ENCODE results near the gene BEST3. TPM values are rescaled to one million over a fixed set of nuclear protein-coding genes. Genes with fewer than 3 reads are reported as not detected.

BEST3 gene
- total and polyA plus RNA-seq, 2 of the 4 experiments (the other 2 are of a cell fraction), result under 0.01 to 0.07 TPM

DNA sequence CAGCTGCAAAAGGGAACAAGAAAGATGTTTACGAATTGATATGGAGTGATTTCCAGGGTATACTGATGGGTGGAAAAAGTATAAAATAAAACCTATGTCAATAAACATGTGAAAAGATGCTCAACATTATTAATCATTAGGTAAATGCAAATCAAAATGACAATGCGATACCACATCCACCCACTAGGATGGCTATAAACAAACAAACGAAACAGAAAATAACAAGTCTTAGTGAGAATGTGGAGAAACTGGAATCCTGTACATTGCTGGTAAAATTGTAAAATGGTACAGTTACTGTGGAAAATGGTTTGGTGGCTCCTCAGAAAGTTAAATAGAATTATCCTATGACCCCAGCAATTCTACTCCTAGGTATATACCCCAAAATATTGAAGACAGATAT, 9.5 kb upstream of the BEST3 start:
- DNase-seq, result no peak
- peaks cover 2% of the 10 kb centered on the region for H3K27me3 ChIP-seq (ENCODE audit: control insufficient read depth, insufficient read depth, low read length)
- BruUV-seq (replicated peaks), result no TSS peak
- H2BK120ac ChIP-seq (ENCODE audit: low read depth, low read length), result no peak overlapping the region
- H3K36me3 ChIP-seq (ENCODE audit: control insufficient read depth, insufficient read depth, low read length), result no peaks in the 10 kb centered on the region
- H4K8ac ChIP-seq (ENCODE audit: low read depth in 2 of 2, low read length in 2 of 2), result no peak overlapping the region
- H2BK15ac ChIP-seq (ENCODE audit: low read depth, low read length), result no peak overlapping the region
- no peak overlapping the region for H3K4me3 ChIP-seq (ENCODE audit: insufficient read depth, low read depth, low read length)
- H4K91ac ChIP-seq (ENCODE audit: insufficient read depth, low read depth, low read length), result no peak overlapping the region
- in situ Hi-C loops (cut with MboI; ENCODE audit: low sequenced_read_pairs) (no loop called here), intact Hi-C loops (cut with micrococcal nuclease) (no loop called here), dilution Hi-C loops (cut with HindIII; ENCODE audit: low sequenced_read_pairs, unreplicated experiment) (no loop called here)
- no peak overlapping the region for H3K27ac ChIP-seq (ENCODE audit: insufficient read depth, low read length)
- H3K4me2 ChIP-seq (ENCODE audit: low read depth, low read length), result no peak overlapping the region
- no peak overlapping the region for H3K56ac ChIP-seq (ENCODE audit: extremely low read depth, insufficient read depth, low read length)
- H3K9me3 ChIP-seq (ENCODE audit: control insufficient read depth, insufficient read depth, low read length), result no peaks in the 10 kb centered on the region
- ATAC-seq (ENCODE audit: low read depth), result no peak
- H2AK5ac ChIP-seq (ENCODE audit: low read depth, low read length), result no peak overlapping the region
- no peak overlapping the region for H3K23ac ChIP-seq (ENCODE audit: low read depth, low read length)
- TF ChIP-seq BHLHE40 (IDR thresholded peaks at IDR 0.05; ENCODE audit: low read depth, low read length) (no peak), MAZ (IDR thresholded peaks at IDR 0.05; ENCODE audit: borderline replicate concordance, low read depth, low read length) (no peak), POLR2A (IDR thresholded peaks at IDR 0.05; ENCODE audit: low read depth, low read length) (no peak), CHD1 (IDR thresholded peaks at IDR 0.05; ENCODE audit: low read depth, low read length) (no peak), CTCF (conservative IDR thresholded peaks at IDR 0.05; ENCODE audit: low read depth, low read length) (no peak; the same call in 1 of the 2 replicates), FOS (IDR thresholded peaks at IDR 0.05; ENCODE audit: low read depth, low read length) (no peak), MAFK (IDR thresholded peaks at IDR 0.05; ENCODE audit: low read depth, low read length) (no peak), CEBPB (IDR thresholded peaks at IDR 0.05; ENCODE audit: low read depth, low read length) (no peak), NFE2L2 (IDR thresholded peaks at IDR 0.05; ENCODE audit: low read depth, low read length) (no peak), USF2 (IDR thresholded peaks at IDR 0.05; ENCODE audit: low read depth, low read length) (no peak)
- H3K4ac ChIP-seq (ENCODE audit: low read depth, low read length), result no peak overlapping the region
- no CpG with 5 or more reads among the region's 3 CpGs for WGBS, 2 experiments (ENCODE audit: extremely low coverage in 2 of 2, insufficient read length in 1 of 2)
- POLR2A ChIA-PET (ENCODE audit: unreplicated experiment), result no interaction called here
- CTCF ChIA-PET, result interaction anchor here (1.1 kb wide), 1 partner anchor 10 kb away, joined by 3 read pairs; the partner anchor contains the start of gene BEST3
- no peaks in the 10 kb centered on the region for H3K4me1 ChIP-seq (ENCODE audit: control insufficient read depth, insufficient read depth, low read length)
- H2BK20ac ChIP-seq (ENCODE audit: low read depth, low read length), result no peak overlapping the region
- H3K9ac ChIP-seq (ENCODE audit: low read depth, low read length), result no peak overlapping the region
- no peaks in the 10 kb centered on the region for H4K20me1 ChIP-seq (ENCODE audit: insufficient read depth, low read length)
- H2BK5ac ChIP-seq (ENCODE audit: low read depth, low read length, poor library complexity, severe bottlenecking), result no peak overlapping the region
- no peak overlapping the region for H3K18ac ChIP-seq (ENCODE audit: low read depth, low read length)
- H3K9me1 ChIP-seq (ENCODE audit: insufficient read depth, low read length), result no peaks in the 10 kb centered on the region
- no peak overlapping the region for H2AK9ac ChIP-seq (replicated peaks; ENCODE audit: low read depth, low read length, poor library complexity)
- no peak overlapping the region for H4K5ac ChIP-seq (ENCODE audit: low read depth, low read length)
- no peaks in the 10 kb centered on the region for H3K79me1 ChIP-seq (ENCODE audit: low read depth in 1 of 2, low read length in 2 of 2)
- no peak overlapping the region for H2AFZ ChIP-seq (replicated peaks; ENCODE audit: low read length, poor library complexity)
- H3K14ac ChIP-seq (replicated peaks; ENCODE audit: low read depth, low read length), result no peak overlapping the region

Data from IMR-90 (cell line).